GM18951 (cell line): ENCODE results near the gene MPDZ.

Experiments
- POLR2A ChIP-seq: IDR thresholded peaks from 4 replicates; pipeline ENCODE4 v1.6.1; 2011; ENCODE audit warnings: mild to moderate bottlenecking; ENCODE audit not compliant: insufficient read length, insufficient read depth; ENCODE audit errors: extremely low read depth
- in situ Hi-C: fragments of 300-500 bp; cut with MboI; formaldehyde crosslinking; loops from one replicate; pipeline ENCODE4 v1.12.0; 2022; ENCODE audit warnings: low sequenced_read_pairs, mixed read lengths, inconsistent platforms; ENCODE audit not compliant: unreplicated experiment

Gene MPDZ

GRCh38 chr9:13090628-13091027, 188.9 kb downstream of the MPDZ start:
- TF ChIP-seq POLR2A: no peak
- in situ Hi-C loops: no loop called here

- in situ Hi-C loops: no loop called here
Observed at GRCh38 chr9:13089666-13090065, 189.8 kb downstream of the MPDZ start.

GRCh38 chr9:13088720-13089427, 190.6 kb downstream of the MPDZ start:
- no peak for TF ChIP-seq POLR2A
- in situ Hi-C loops: no loop called here

More at GRCh38 chr9:13089666-13090065, 189.8 kb downstream of the MPDZ start:
- no peak for TF ChIP-seq POLR2A

GRCh38 chr9:13083963-13084528, 195.4 kb downstream of the MPDZ start:
- no peak for TF ChIP-seq POLR2A
- in situ Hi-C loops: no loop called here

GRCh38 chr9:13083366-13083765, 196.1 kb downstream of the MPDZ start:
- no peak for TF ChIP-seq POLR2A
- in situ Hi-C loops: no loop called here

GRCh38 chr9:13082796-13083195, 196.7 kb downstream of the MPDZ start:
- TF ChIP-seq POLR2A: no peak
- in situ Hi-C loops: no loop called here

GRCh38 chr9:13078164-13078563, 201.3 kb downstream of the MPDZ start:
- TF ChIP-seq POLR2A: no peak
- in situ Hi-C loops: no loop called here

GRCh38 chr9:13076616-13077015, 202.9 kb downstream of the MPDZ start:
- TF ChIP-seq POLR2A: no peak
- in situ Hi-C loops: no loop called here

- in situ Hi-C loops: no loop called here
Observed at GRCh38 chr9:13071921-13072320, 207.6 kb downstream of the MPDZ start.

GRCh38 chr9:13070612-13071595, 208.6 kb downstream of the MPDZ start:
- in situ Hi-C loops: no loop called here
- no peak for TF ChIP-seq POLR2A

More at GRCh38 chr9:13071921-13072320, 207.6 kb downstream of the MPDZ start:
- TF ChIP-seq POLR2A: no peak

- TF ChIP-seq POLR2A: no peak
- in situ Hi-C loops: no loop called here
Observed at GRCh38 chr9:13069498-13069897, 210.0 kb downstream of the MPDZ start.

GRCh38 chr9:13064676-13065075, 214.8 kb downstream of the MPDZ start:
- TF ChIP-seq POLR2A: no peak
- in situ Hi-C loops: no loop called here

- in situ Hi-C loops: no loop called here
- TF ChIP-seq POLR2A: no peak
Observed at GRCh38 chr9:13063880-13064459, 215.5 kb downstream of the MPDZ start.
